22Rv1 (cell line): ENCODE results near the gene ABCC9.

ENCODE experiments used
- CTCF ChIP-seq: fragments of 450-650 bp; IDR thresholded peaks from 2 replicates; pipeline ENCODE4 v1.5.1; 2017; ENCODE audit warnings: mild to moderate bottlenecking
- ZFX ChIP-seq: fragments of 450-650 bp; IDR thresholded peaks from 2 replicates; pipeline ENCODE4 v1.6.1; 2017; ENCODE audit warnings: antibody characterized with exemption, borderline replicate concordance

GRCh38 chr12:21751517-21751916 lies 189.7 kb downstream of the ABCC9 start:
- TF ChIP-seq CTCF, result no peak
- TF ChIP-seq ZFX, result no peak
